Mesenchymal stem cell (in vitro differentiated cells and primary cell): ENCODE measurements around the gene RGMB.

Source experiments
- DNase-seq: peaks from one replicate; pipeline ENCODE4 v3.0.0-alpha.2; 2013
- H2AFZ ChIP-seq: one replicate; pipeline ENCODE4 v1.6.1; 2013; ENCODE audit warnings: low read depth, mild to moderate bottlenecking, control low read depth, inconsistent platforms, low read length, moderate library complexity
- H2AK5ac ChIP-seq: 2 replicates; pipeline ENCODE4 v1.6.1; 2013; ENCODE audit warnings: low read length, moderate library complexity, mild to moderate bottlenecking, inconsistent platforms; ENCODE audit not compliant: severe bottlenecking
- H2BK120ac ChIP-seq: one replicate; pipeline ENCODE4 v1.6.1; 2013; ENCODE audit warnings: low read depth, mild to moderate bottlenecking, inconsistent platforms, low read length, moderate library complexity
- H2BK12ac ChIP-seq, 2 experiments: one replicate each; pipeline ENCODE4 v1.6.1; 2013; ENCODE audit warnings: inconsistent platforms in 2 of 2, low read length in 2 of 2, mild to moderate bottlenecking in 2 of 2, moderate library complexity in 2 of 2, control low read depth in 1 of 2
- H2BK15ac ChIP-seq: one replicate; pipeline ENCODE4 v1.6.1; 2013; ENCODE audit warnings: mild to moderate bottlenecking, low read depth, inconsistent platforms; ENCODE audit not compliant: poor library complexity, severe bottlenecking
- H2BK5ac ChIP-seq: 2 replicates; pipeline ENCODE4 v1.6.1; 2013; ENCODE audit warnings: low read depth, mild to moderate bottlenecking, low read length, control low read depth, inconsistent platforms; ENCODE audit not compliant: poor library complexity, severe bottlenecking
- H3K14ac ChIP-seq, 2 experiments: one replicate each; pipeline ENCODE4 v1.6.1; 2013; ENCODE audit warnings: inconsistent platforms in 2 of 2, low read length in 2 of 2, control low read depth in 1 of 2, mild to moderate bottlenecking in 1 of 2, moderate library complexity in 1 of 2
- H3K18ac ChIP-seq, 2 experiments: one replicate each; pipeline ENCODE4 v1.6.1; 2013; ENCODE audit warnings: inconsistent platforms in 2 of 2, low read length in 2 of 2, control low read depth in 1 of 2, low read depth in 1 of 2, mild to moderate bottlenecking in 1 of 2
- H3K23ac ChIP-seq, 2 experiments: one replicate each; pipeline ENCODE4 v1.6.1; 2013; ENCODE audit warnings: inconsistent platforms in 2 of 2, low read length in 2 of 2, mild to moderate bottlenecking in 2 of 2, moderate library complexity in 2 of 2, control low read depth in 1 of 2
- H3K27ac ChIP-seq: 2 replicates; pipeline ENCODE4 v1.5.1; 2013; ENCODE audit warnings: mild to moderate bottlenecking, moderate library complexity, low read length, control low read depth, inconsistent platforms; ENCODE audit not compliant: poor library complexity, severe bottlenecking
- H3K27me3 ChIP-seq, 2 experiments: 2 replicates each; pipeline versions ENCODE4 v1.6.1 to v1.7.0; 2013; ENCODE audit warnings: low read length in 2 of 2, mild to moderate bottlenecking in 2 of 2, moderate library complexity in 2 of 2, control low read depth in 1 of 2, inconsistent platforms in 1 of 2; ENCODE audit not compliant: control insufficient read depth in 1 of 2, insufficient read depth in 1 of 2
- H3K36me3 ChIP-seq, 2 experiments: 2 replicates each; pipeline versions ENCODE4 v1.6.1 to v1.7.0; 2013; ENCODE audit warnings: low read length in 2 of 2, control low read depth in 1 of 2, inconsistent platforms in 1 of 2, low read depth in 1 of 2, mild to moderate bottlenecking in 1 of 2; ENCODE audit not compliant: insufficient read depth in 2 of 2, control insufficient read depth in 1 of 2
- H3K4ac ChIP-seq, 2 experiments: one replicate each; pipeline ENCODE4 v1.6.1; 2013; ENCODE audit warnings: inconsistent platforms in 2 of 2, low read length in 2 of 2, mild to moderate bottlenecking in 2 of 2, moderate library complexity in 2 of 2, control low read depth in 1 of 2, low read depth in 1 of 2
- H3K4me1 ChIP-seq: 2 replicates; pipeline ENCODE4 v1.6.1; 2013; ENCODE audit warnings: low read depth, low read length, control low read depth; ENCODE audit not compliant: control insufficient read depth, insufficient read depth
- H3K4me2 ChIP-seq: 2 replicates; pipeline ENCODE4 v1.6.1; 2013; ENCODE audit warnings: low read length, mild to moderate bottlenecking, inconsistent platforms; ENCODE audit not compliant: poor library complexity, severe bottlenecking
- H3K4me3 ChIP-seq, 2 experiments: 2 replicates each; pipeline versions ENCODE4 v1.5.1 to v1.7.0; 2013; ENCODE audit warnings: low read length in 2 of 2, mild to moderate bottlenecking in 2 of 2, control low read depth in 1 of 2, low read depth in 1 of 2; ENCODE audit not compliant: insufficient read depth in 1 of 2
- H3K79me1 ChIP-seq: replicated peaks from 2 replicates; pipeline ENCODE4 v1.6.1; 2013; ENCODE audit warnings: mild to moderate bottlenecking, control low read depth, low read length, inconsistent platforms; ENCODE audit not compliant: poor library complexity, severe bottlenecking
- H3K9ac ChIP-seq: 2 replicates; pipeline ENCODE4 v1.7.0; 2013; ENCODE audit warnings: mild to moderate bottlenecking, low read length, moderate library complexity
- H3K9me3 ChIP-seq: 2 replicates; pipeline ENCODE4 v1.7.0; 2013; ENCODE audit warnings: mild to moderate bottlenecking, low read length; ENCODE audit not compliant: control insufficient read depth
- H4K8ac ChIP-seq: one replicate; pipeline ENCODE4 v1.6.1; 2013; ENCODE audit warnings: inconsistent platforms, mild to moderate bottlenecking, low read length, moderate library complexity
- H4K91ac ChIP-seq: one replicate; pipeline ENCODE4 v1.6.1; 2013; ENCODE audit warnings: mild to moderate bottlenecking, low read length, inconsistent platforms
- WGBS: methylation state at CpG from one replicate; pipeline ENCODE4 v1.1.7; 2013; ENCODE audit warnings: mixed read lengths; 5-methylcytosine and 5-hydroxymethylcytosine counted together

The RGMB gene

DNA sequence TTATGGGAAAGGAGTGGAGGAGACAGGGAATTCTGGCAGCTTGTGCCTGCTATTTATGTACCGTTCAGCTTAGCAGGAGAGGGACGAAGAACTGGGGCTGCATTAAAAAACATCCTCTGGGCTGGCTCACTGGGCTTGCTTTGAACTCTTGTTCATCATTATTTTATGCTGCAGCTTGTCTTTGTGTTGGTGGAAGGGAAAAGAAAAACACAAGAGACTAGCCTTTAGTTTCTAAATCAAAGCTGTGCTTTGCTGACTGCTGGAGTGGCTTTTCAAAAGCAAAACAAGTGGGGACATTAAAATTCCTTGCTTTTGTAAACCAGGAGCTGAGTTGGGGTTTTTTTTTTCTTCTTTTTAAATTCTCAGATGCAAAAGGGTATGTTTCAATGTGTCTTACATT, 5.9 kb upstream of the RGMB start:
- no peaks in the 10 kb centered on the region for H3K27me3 ChIP-seq

DNA sequence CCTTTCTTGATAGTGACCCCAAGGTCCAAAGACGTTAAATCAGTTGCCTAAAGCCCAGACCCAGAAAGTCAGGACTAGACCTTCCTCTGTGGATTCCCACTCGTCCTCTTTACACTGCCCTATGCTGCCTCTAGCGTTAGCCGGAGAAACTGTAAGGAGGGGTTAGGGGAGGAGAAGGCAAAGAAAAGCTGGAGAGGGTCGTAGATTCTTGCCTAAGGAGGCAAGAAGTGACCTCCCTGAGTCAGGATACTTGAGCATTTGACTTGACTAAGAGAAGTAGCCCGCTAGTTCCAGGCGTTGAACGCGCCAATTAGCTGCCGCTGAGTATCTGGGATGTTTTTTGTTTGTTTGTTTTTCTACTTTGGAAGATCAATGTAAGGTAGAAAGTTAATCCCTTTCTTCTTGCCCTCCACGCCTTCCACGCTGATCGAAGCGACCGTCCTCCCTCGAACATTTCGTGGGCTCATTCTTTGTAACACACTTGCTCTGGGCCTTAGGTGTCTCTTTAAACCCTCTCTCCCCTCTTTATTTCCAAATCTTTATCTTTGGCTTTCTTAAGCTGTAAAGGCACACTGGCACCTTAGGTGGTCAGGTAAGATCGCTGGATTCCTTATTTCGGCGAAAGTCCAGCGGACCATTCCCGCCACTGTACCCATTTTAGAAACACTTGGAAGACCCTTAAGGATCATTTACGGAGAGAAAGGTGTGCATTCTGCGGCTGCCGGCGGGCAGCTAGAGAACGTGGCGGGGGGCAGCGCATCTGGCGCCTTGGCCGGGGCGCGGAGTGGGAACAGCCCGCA, 5.1 kb upstream of the RGMB start:
- Histone ChIP-seq H2BK5ac (peak overlapping the region; percentile 91), H2AFZ (peak overlapping the region; percentile 96), H4K8ac (no peak overlapping the region), H3K9me3 (no peaks in the 10 kb centered on the region), H3K14ac (peak overlapping the region in 1 of 2 experiments; percentile 95), H2BK15ac (peak overlapping the region; percentile 87), H3K4me2 (peak overlapping the region; percentile 91), H3K4me3 (peak overlapping the region; percentile 86 to 87), H3K4me1 (peaks cover 1% of the 10 kb centered on the region), H4K91ac (peak overlapping the region; percentile 2), H2BK12ac (peak overlapping the region in 1 of 2 experiments; percentile 96), H3K27me3 (no peaks in the 10 kb centered on the region), H3K9ac (peak overlapping the region; percentile 95), H3K23ac (peak overlapping the region in 1 of 2 experiments; percentile 99), H2BK120ac (peak overlapping the region; percentile 73), H3K79me1 (no peaks in the 10 kb centered on the region), H3K36me3 (peaks cover 0 to 19% of the 10 kb centered on the region in 2 experiments), H3K4ac (peak overlapping the region in 1 of 2 experiments; percentile 92), H2AK5ac (no peak overlapping the region), H3K27ac (peak overlapping the region; percentile 70), H3K18ac (peak overlapping the region; percentile 68 to 95)
- 1% methylated on average over 32 of the region's 34 CpGs for WGBS
- peak; percentile 78 for DNase-seq

More for the DNA sequence above, 5.9 kb upstream of the RGMB start:
- no peak overlapping the region for H3K4me2 ChIP-seq
- H3K9me3 ChIP-seq: no peaks in the 10 kb centered on the region
- H2BK15ac ChIP-seq: no peak overlapping the region
- no peak overlapping the region for H2AFZ ChIP-seq
- no peak overlapping the region for H3K14ac ChIP-seq
- H3K27ac ChIP-seq: peak overlapping the region; percentile 41
- no peak overlapping the region for H2BK12ac ChIP-seq
- peak overlapping the region; percentile 95 for H3K9ac ChIP-seq
- H3K4me1 ChIP-seq: peaks cover 1% of the 10 kb centered on the region
- H2BK120ac ChIP-seq: no peak overlapping the region
- no peak for DNase-seq
- WGBS: 44% methylated on average over 2 of the region's 2 CpGs
- no peak overlapping the region for H3K23ac ChIP-seq
- peak overlapping the region in 1 of 2 experiments; percentile 67 for H3K18ac ChIP-seq
- H3K79me1 ChIP-seq: no peaks in the 10 kb centered on the region
- H3K4ac ChIP-seq: no peak overlapping the region
- H3K36me3 ChIP-seq: peaks cover 0 to 15% of the 10 kb centered on the region in 2 experiments
- H3K4me3 ChIP-seq: peak overlapping the region in 1 of 2 experiments; percentile 87
- no peak overlapping the region for H2BK5ac ChIP-seq
- H4K8ac ChIP-seq: no peak overlapping the region
- H4K91ac ChIP-seq: no peak overlapping the region
- no peak overlapping the region for H2AK5ac ChIP-seq

DNA sequence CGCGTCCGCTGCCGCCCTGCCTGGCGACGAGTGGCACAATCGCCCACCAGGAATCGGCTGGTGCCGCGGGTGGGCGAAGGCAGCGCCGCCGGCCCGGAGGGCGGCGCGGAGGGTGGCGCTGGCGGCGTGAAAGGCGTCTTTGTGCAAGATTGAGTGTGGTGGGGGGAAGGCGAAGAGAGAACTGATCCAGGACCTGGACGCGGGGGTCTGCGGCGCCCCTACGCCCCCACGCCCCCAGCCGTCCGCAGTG, 4.6 kb upstream of the RGMB start:
- H3K27me3 ChIP-seq: no peaks in the 10 kb centered on the region
- H3K9me3 ChIP-seq: no peaks in the 10 kb centered on the region
- peak overlapping the region; percentile 73 for H2BK120ac ChIP-seq
- H2AK5ac ChIP-seq: peak overlapping the region; percentile 53
- peak overlapping the region; percentile 87 for H2BK15ac ChIP-seq
- H2BK12ac ChIP-seq: peak overlapping the region in 1 of 2 experiments; percentile 96
- H3K4me2 ChIP-seq: peak overlapping the region; percentile 91
- H4K8ac ChIP-seq: no peak overlapping the region
- peak overlapping the region; percentile 96 for H2AFZ ChIP-seq
- H3K79me1 ChIP-seq: no peaks in the 10 kb centered on the region
- H4K91ac ChIP-seq: peak overlapping the region; percentile 2
- DNase-seq: no peak
- peak overlapping the region in 1 of 2 experiments; percentile 95 for H3K14ac ChIP-seq
- peak overlapping the region; percentile 95 for H3K9ac ChIP-seq
- H3K4me1 ChIP-seq: peaks cover 1% of the 10 kb centered on the region
- under 1% methylated on average over 30 of the region's 31 CpGs for WGBS
- peaks cover 4 to 19% of the 10 kb centered on the region in 2 experiments for H3K36me3 ChIP-seq
- peak overlapping the region; percentile 97 for H3K27ac ChIP-seq
- H3K18ac ChIP-seq: peak overlapping the region; percentile 68 to 95
- H3K23ac ChIP-seq: peak overlapping the region in 1 of 2 experiments; percentile 99
- H2BK5ac ChIP-seq: peak overlapping the region; percentile 91
- H3K4ac ChIP-seq: peak overlapping the region in 1 of 2 experiments; percentile 92
- H3K4me3 ChIP-seq: peak overlapping the region; percentile 86 to 87

DNA sequence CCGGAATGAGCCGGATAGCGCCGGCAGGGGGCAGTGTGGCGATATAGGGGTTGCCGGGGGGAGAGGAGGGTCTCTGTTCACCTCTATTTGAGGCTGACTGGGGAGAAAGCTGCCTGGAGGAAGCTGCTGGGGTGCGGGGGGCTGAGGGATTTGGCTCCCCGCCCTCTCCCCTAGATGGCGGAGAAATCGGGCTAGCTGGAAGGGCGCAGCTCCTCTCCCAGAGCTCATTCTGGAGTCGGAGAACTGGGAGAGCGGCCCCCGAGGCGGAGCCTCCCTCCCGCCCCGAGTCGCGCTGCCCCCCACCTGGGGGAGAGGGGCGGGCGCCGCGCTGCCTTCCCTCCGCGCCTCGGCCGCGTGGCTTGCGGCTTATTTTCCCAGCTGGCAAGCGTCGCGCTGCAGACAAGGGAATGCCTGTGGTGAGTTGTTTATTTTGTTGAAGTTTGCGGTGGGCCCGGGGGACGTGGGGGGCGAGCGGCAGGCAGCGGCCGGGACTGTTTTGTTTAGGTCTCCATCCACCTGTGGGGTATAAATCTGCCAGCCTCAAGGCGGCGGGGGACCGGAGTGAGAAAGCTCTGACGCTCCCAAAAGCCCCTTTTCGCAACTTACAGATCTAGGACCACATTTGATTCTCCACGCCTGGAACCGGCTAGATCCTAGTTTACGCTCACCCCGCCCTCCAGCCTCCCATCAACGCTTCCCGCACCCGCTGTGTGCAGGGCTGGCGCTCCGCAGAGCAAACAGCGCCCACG, 4.1 kb upstream of the RGMB start:
- peak overlapping the region; percentile 97 for H3K27ac ChIP-seq
- peak overlapping the region; percentile 96 for H2AFZ ChIP-seq
- H3K4me3 ChIP-seq: peak overlapping the region; percentile 86 to 87
- H2BK120ac ChIP-seq: peak overlapping the region; percentile 73
- peak overlapping the region; percentile 91 for H3K4me2 ChIP-seq
- peak overlapping the region; percentile 85 for H4K91ac ChIP-seq
- no peaks in the 10 kb centered on the region for H3K9me3 ChIP-seq
- no peaks in the 10 kb centered on the region for H3K27me3 ChIP-seq
- peak overlapping the region; percentile 91 for H2BK5ac ChIP-seq
- H2BK15ac ChIP-seq: peak overlapping the region; percentile 87
- H3K18ac ChIP-seq: peak overlapping the region; percentile 83 to 95
- no peak overlapping the region for H3K23ac ChIP-seq
- H3K14ac ChIP-seq: peak overlapping the region in 1 of 2 experiments; percentile 95
- DNase-seq: peak; percentile 80
- H3K36me3 ChIP-seq: peaks cover 9 to 19% of the 10 kb centered on the region in 2 experiments
- H3K79me1 ChIP-seq: no peaks in the 10 kb centered on the region
- peak overlapping the region; percentile 32 for H2AK5ac ChIP-seq
- WGBS: under 1% methylated on average over 43 of the region's 55 CpGs
- H2BK12ac ChIP-seq: peak overlapping the region in 1 of 2 experiments; percentile 96
- H3K4me1 ChIP-seq: peaks cover 1% of the 10 kb centered on the region
- H3K4ac ChIP-seq: peak overlapping the region in 1 of 2 experiments; percentile 75
- H4K8ac ChIP-seq: peak overlapping the region; percentile 73
- H3K9ac ChIP-seq: peak overlapping the region; percentile 95
